Stimulated activated CD4-positive, alpha-beta T cell treated with anti-CD3 and anti-CD28 coated beads, Interleukin-4, amount 100 ng/mL, for 24 hours (primary cell): ENCODE measurements around the gene SEL1L2.
"Not testable (repeated sequence)": the region's sequence is repeated elsewhere in the genome, so short reads cannot be mapped to it uniquely, and the experiment has no call there.

Source experiments
- DNase-seq: peaks from one replicate; pipeline ENCODE4 v3.0.0-alpha.2; 2020

The SEL1L2 gene

GRCh38 chr20:13990465-13990864 is at the start of gene SEL1L2:
TSS of gene SEL1L2 (minus strand) at chr20:13990614. CDS start at chr20:13990534, 80 bp downstream.
- DNase-seq = no peak

- DNase-seq = no peak
Measured at GRCh38 chr20:14036567-14036966, 46.2 kb upstream of the SEL1L2 start.

GRCh38 chr20:14033310-14033709 is 42.9 kb upstream of the SEL1L2 start:
- no peak for DNase-seq

GRCh38 chr20:14030991-14031390 is 40.6 kb upstream of the SEL1L2 start:
- DNase-seq = no peak

- DNase-seq = no peak
Measured at GRCh38 chr20:14012671-14013070, 22.3 kb upstream of the SEL1L2 start.

GRCh38 chr20:14009208-14009607 is 18.8 kb upstream of the SEL1L2 start:
- DNase-seq = no peak

- no peak for DNase-seq
Measured at GRCh38 chr20:14005996-14006395, 15.6 kb upstream of the SEL1L2 start.

GRCh38 chr20:14000917-14001316 is 10.5 kb upstream of the SEL1L2 start:
- DNase-seq = no peak

GRCh38 chr20:13996265-13996664 is 5.9 kb upstream of the SEL1L2 start:
- no peak for DNase-seq

- DNase-seq = no peak
Measured at GRCh38 chr20:13995841-13996240, 5.4 kb upstream of the SEL1L2 start.

GRCh38 chr20:13995086-13995665 is 4.8 kb upstream of the SEL1L2 start, which contains the start of gene MACROD2:
TSS of gene MACROD2 (plus strand) at chr20:13995516.
- peak; percentile 8 for DNase-seq

- DNase-seq = not testable (repeated sequence)
Measured at GRCh38 chr20:13991955-13992354, 1.5 kb upstream of the SEL1L2 start.

GRCh38 chr20:13991311-13991710 is 897 bp upstream of the SEL1L2 start:
- no peak for DNase-seq

GRCh38 chr20:13984211-13984610 is 6.2 kb downstream of the SEL1L2 start:
- DNase-seq = no peak

GRCh38 chr20:13960525-13960924 is 29.9 kb downstream of the SEL1L2 start:
- no peak for DNase-seq

GRCh38 chr20:13960119-13960518 is 30.3 kb downstream of the SEL1L2 start:
- DNase-seq = no peak

GRCh38 chr20:13953227-13953626 is 37.2 kb downstream of the SEL1L2 start:
- no peak for DNase-seq

GRCh38 chr20:13947719-13948118 is 42.7 kb downstream of the SEL1L2 start:
- DNase-seq = no peak

GRCh38 chr20:13941031-13941430 is 49.4 kb downstream of the SEL1L2 start:
- no peak for DNase-seq

GRCh38 chr20:13936781-13937576 is 53.4 kb downstream of the SEL1L2 start:
- DNase-seq = no peak

- DNase-seq = no peak
Measured at GRCh38 chr20:13934992-13935894, 55.2 kb downstream of the SEL1L2 start.

- no peak for DNase-seq
Measured at GRCh38 chr20:13930281-13930680, 60.1 kb downstream of the SEL1L2 start.

GRCh38 chr20:13929836-13930235 is 60.6 kb downstream of the SEL1L2 start:
- DNase-seq = no peak
